ENCODE data around the gene PRRC2B. TPM values are rescaled to one million over a fixed set of nuclear protein-coding genes. Genes with fewer than 3 reads are reported as not detected.

The PRRC2B gene
- total RNA-seq, 4 donors from 2014 or later: 102 to 168 (median 144) TPM

GRCh38 chr9:131398204-131398603 is 4.3 kb downstream of the PRRC2B start:
- 14 to 23% methylated on average over 9 of the region's 9 CpGs for WGBS, 2 donors
- H3K4me3 ChIP-seq (ENCODE audit: low read depth, poor library complexity, severe bottlenecking): no peak overlapping the region
- no peak for TF ChIP-seq CTCF (IDR thresholded peaks at IDR 0.05)
- no peak for TF ChIP-seq POLR2A (IDR thresholded peaks at IDR 0.05)
- intact Hi-C loops (cut with DNase I; ENCODE audit: low total_unique reads): loop anchor here (10.0 kb wide), 1 partner anchor 97 kb away; no protein-coding TSS in a partner anchor
- no peak for DNase-seq (ENCODE audit: low spot score in 2 of 2)

GRCh38 chr9:131399972-131400371 is 6.1 kb downstream of the PRRC2B start:
- intact Hi-C loops (cut with DNase I; ENCODE audit: low total_unique reads): loop anchor here (10.0 kb wide), 2 partner anchors 45 to 95 kb away; no protein-coding TSS in a partner anchor
- DNase-seq (ENCODE audit: low spot score in 2 of 2): no peak
- WGBS, 2 donors: 93% methylated on average over 7 of the region's 7 CpGs
- TF ChIP-seq CTCF (IDR thresholded peaks at IDR 0.05) (no peak), POLR2A (IDR thresholded peaks at IDR 0.05) (no peak)
- H3K4me3 ChIP-seq (ENCODE audit: low read depth, poor library complexity, severe bottlenecking): no peak overlapping the region

- 88 to 89% methylated on average over 6 of the region's 6 CpGs for WGBS, 2 donors
- intact Hi-C loops (cut with DNase I; ENCODE audit: low total_unique reads): loop anchor here (10.0 kb wide), 1 partner anchor 46 kb away; no protein-coding TSS in a partner anchor
- H3K4me3 ChIP-seq (ENCODE audit: low read depth, poor library complexity, severe bottlenecking): no peak overlapping the region
- no peak for DNase-seq (ENCODE audit: low spot score in 2 of 2)
- TF ChIP-seq POLR2A (IDR thresholded peaks at IDR 0.05) (no peak), CTCF (IDR thresholded peaks at IDR 0.05) (no peak)
Observed at GRCh38 chr9:131400627-131401026, 6.7 kb downstream of the PRRC2B start.

GRCh38 chr9:131402073-131402472 is 8.2 kb downstream of the PRRC2B start:
- WGBS, 2 donors: 67 to 70% methylated on average over 6 of the region's 6 CpGs
- intact Hi-C loops (cut with DNase I; ENCODE audit: low total_unique reads): loop anchor here (10.0 kb wide), 1 partner anchor 47 kb away; no protein-coding TSS in a partner anchor
- TF ChIP-seq POLR2A (IDR thresholded peaks at IDR 0.05) (no peak), CTCF (IDR thresholded peaks at IDR 0.05) (no peak)
- DNase-seq (ENCODE audit: low spot score in 2 of 2): no peak
- no peak overlapping the region for H3K4me3 ChIP-seq (ENCODE audit: low read depth, poor library complexity, severe bottlenecking)

- no peak for TF ChIP-seq POLR2A (IDR thresholded peaks at IDR 0.05)
- TF ChIP-seq CTCF (IDR thresholded peaks at IDR 0.05): no peak
- DNase-seq (ENCODE audit: low spot score in 2 of 2): peak; percentile 89 to 96
- 14 to 19% methylated on average over 12 of the region's 12 CpGs for WGBS, 2 donors
- intact Hi-C loops (cut with DNase I; ENCODE audit: low total_unique reads): loop anchor here (10.0 kb wide), 1 partner anchor 48 kb away; no protein-coding TSS in a partner anchor
- no peak overlapping the region for H3K4me3 ChIP-seq (ENCODE audit: low read depth, poor library complexity, severe bottlenecking)
Observed at GRCh38 chr9:131402738-131403492, 9.0 kb downstream of the PRRC2B start.

Data from lower leg skin (tissue), 4 donors.